ENCODE results near the gene MRPS25.
A peak's percentile ranks its signal among the peaks of the same experiment; 100 is the strongest.

MRPS25 gene

GRCh38 chr3:15081960-15082664, 17.0 kb upstream of the MRPS25 start:
- DNase-seq = no peak

GRCh38 chr3:15079091-15079490, 14.0 kb upstream of the MRPS25 start:
- DNase-seq = no peak

DNA sequence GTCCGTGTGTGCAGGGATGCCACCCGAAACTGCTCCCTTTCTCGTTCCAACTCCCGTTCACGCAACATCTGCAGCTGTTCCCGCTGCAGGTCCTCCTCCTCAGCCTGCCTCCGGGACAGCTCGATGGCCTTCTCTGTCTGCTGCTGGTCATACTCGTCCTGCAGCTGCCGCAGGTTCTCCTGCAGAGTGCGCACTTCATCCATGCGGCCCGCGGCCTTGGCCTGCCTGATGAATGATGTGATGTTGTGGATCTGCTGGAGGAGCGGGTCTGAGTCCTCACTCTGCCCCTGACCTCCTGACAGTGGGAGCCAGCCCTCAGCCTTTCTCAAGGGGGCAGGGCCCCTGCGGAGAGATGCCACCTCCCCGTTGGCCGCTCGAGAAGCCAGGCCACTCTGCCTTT, 9.4 kb upstream of the MRPS25 start:
- DNase-seq = no peak

GRCh38 chr3:15071699-15072098, 6.6 kb upstream of the MRPS25 start:
- DNase-seq = no peak

DNA sequence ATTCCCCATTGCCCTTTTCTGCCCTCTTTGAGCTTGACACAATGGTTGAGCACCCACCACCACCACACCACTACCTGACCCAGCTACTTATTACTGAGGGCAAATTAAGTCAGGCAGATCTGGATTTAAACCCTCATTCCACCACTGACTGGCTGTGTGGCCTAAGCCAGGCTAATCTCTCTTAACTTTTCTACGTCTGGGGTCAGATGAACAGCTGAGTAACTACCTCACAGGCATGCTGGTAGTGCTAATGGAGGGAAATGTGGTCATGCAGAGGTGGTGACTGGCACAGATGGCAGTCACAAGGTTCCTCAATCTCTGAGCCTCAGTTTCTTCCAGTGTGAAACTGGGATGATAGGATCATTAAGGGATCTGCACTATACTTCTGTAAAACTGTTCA, 4.3 kb upstream of the MRPS25 start:
- DNase-seq = no peak

DNA sequence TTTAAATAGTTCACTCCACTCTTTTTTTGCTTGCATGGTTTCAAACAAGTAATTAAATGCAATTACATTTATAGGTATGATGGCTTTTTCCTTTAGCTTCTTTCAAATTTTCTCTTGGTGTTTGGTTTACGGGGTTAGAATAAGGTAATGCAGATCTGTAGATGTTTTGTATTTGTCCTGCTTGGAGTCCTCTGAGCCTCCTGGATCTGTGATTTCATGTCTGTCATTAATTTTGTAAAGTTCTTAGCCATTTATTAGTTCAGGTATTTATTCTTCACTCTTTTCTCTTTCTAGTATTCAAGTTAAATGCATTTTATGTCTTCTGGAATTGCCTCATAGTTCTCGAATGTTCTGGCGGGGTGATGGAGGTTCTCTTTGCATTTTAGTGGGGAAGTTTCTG, 1.4 kb upstream of the MRPS25 start:
- DNase-seq = no peak

DNA sequence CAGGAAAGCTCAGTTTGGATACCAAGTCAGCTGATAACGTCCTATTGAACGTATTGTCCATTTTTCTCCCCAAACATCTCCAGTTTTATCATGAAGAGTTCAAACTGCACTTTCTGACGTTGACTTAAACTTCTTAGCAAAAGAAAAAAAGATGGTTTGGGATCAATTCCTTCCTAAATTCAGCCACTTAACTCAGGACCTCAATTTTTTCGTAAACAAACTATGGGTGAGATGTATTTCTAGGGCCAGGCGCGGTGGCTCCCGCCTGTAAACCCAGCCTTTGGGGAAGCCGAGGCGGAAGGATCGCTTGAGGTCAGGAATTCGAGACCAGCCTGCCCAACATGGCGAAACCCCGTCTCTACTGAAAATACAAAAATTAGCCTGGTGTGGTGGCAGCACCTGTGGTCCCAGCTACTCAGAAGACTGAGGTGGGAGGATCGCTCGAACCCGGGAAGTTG, 464 bp upstream of the MRPS25 start:
- DNase-seq = no peak

- no peak for DNase-seq
Observed at GRCh38 chr3:15064299-15064834, 748 bp downstream of the MRPS25 start.

DNA sequence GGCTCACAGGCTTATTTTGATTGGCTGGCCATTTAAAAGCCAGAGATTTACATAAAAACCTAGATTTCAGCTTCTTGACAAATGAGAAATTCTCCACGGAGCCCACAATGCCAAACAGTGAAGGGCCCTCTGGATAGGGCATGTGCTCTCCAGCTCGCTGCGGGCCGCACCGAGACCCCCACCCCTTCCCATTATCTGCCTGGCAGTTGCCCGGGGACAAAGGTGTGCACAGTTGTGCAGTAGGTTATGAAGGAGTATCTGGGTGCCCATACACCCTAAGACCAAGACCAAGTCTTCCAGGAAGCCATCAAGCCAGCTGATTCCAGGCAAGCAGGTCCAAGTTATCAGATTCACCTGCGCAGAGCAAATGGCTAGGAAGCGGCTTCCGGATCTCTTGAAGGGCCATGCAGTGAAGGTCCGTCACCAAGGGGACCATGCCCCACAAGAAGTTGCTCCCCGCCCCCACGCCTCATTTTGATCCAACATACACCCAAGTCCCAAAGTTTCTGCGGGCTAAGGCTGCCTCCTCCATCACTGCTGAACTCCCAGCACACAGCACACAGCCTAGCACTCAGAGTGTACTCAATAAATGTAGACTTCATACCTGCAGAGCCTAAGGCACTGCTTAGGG, 1.3 kb downstream of the MRPS25 start:
- no peak for DNase-seq

DNA sequence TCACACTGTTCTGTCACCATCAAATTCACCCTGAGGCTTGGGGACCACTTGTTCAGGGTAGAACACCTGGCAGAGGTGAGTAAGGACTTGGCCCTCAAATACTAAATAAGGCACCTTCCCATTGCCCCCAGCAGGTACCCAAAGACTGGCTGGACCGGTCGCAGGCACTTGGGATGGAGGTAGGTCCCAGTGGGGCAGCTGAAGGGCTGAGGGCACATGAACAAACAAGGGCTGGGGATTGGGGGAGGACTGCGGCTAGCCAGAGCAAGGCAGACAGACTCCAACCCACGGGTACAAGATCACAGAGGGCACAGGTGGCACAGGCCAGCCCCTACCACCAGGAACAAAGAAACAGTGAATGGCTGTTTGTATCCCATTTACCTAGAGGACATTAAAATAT, 1.9 kb downstream of the MRPS25 start:
- no peak for DNase-seq

GRCh38 chr3:15060029-15060428, 5.1 kb downstream of the MRPS25 start:
- DNase-seq = no peak

DNA sequence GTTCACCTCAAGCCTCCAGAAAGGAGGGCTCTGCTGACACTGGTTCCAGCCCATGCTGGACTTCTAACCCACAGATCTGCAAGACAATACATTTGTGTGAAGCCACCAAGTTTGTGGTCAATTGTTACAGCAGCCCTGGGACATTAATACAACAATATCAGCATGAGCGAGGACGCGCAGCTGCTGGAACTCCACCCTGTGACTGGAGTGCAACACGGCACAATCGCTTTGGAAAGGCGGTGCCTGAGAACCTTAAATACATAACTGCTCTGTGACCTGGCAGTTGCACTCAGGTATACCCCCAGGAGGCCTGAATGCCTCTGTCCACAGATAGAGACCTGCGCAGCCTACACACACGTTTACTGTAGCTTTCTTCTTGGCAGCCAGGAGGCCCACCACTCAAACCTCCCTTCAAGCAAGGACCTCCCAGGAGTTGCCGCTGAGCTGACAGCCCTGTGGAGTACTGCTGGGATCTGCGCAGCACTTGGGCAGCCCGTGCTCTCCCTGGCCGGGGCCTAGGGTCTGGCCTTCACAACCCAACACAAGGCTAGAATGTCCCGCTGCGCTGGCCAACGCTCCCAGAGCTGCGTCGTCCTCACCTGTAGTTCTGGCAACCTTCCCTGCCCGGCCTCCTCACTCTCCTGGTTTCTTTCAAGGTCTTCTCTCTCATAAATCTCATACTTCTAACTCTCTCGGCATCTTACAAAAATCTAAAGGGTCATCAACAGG, 8.3 kb downstream of the MRPS25 start:
- DNase-seq = no peak

DNA sequence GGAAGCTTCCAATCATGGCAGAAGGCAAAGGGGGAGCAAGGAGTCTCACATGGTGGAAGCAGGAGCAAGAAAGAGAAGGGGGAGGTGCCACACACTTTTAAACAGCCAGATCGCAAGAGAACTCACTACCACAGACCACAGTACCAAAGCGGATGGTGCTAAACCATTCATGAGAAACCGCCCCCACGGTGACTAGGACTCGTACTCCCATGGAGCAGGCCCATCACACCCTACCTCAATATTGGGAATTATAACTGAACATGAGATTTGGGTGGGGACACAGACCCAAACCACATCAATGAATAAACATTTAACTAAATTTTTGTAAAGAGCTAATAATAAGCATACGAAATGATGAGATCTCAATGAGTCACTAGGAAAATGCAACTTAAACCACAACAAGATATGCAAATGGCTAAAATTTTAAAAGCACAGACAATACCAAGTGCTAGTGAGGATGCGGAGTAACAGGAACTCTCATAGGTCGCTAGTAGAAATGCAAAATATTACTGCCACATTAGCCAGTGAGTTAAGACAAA, 10.0 kb downstream of the MRPS25 start:
- DNase-seq = no peak

DNA sequence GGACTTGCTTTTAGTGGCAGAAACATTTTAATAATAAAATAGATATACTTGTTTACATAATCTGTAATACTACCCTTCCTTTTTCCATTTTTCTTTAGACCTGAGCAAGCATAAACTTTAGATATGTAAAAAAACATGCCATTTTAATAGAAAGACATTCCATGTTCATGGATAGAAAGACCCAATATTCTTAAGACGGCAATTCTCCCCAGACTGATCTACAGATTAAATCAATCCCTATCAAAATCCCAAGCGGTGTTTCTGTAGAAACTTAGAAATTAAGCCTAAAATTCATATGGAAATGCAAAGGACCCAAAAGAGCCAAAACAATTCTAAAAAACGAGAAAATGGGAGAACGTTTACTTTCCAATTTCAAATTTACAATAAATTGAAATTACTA, 11.6 kb downstream of the MRPS25 start:
- DNase-seq = no peak

DNA sequence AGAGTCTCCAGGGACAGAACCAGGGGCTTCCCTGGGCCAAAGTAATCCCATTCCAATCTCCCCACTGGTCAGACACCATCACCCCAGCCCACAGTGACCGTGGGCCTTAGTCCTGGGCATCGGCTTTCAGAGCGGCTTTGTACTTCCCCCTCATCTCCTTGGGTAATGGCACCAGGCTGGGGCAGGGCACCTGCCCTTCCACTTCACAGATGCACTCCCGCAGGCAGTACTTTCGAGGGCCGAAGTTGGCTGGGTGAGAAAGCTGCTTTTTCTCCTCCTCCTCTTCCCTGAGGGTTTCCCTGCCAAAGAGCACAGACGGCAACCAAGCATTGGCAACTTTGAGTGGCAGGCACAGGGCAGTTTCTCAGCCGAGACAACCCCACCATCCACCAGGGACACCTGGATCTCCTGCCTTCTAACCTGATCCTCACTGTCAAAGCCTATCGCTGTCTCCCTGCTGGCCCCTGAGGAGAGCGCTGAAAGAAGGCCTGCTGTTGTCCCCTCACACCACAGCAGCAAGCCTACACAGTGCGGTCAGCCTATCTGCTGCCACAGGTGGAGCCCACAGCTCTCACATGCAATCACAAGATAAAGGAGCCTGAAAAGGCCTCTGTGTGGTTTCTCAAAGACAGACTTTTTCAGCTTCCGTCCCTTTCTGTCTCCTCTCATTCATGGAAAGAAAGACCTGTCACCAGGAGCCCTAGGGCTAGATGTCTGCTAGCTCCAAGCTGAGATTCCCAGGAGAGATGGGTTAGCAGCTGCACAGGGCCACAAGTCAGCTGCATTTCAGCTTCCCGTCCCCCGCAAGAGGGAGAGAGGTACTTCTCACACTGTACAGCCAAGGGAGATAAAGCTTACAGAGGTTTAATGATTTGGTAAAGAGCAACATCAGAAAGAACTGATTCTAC, 12.5 kb downstream of the MRPS25 start:
- no peak for DNase-seq

- peak; percentile 36 to 52 for DNase-seq
Observed at GRCh38 chr3:15051531-15051930, 13.6 kb downstream of the MRPS25 start.

GRCh38 chr3:15050405-15051092, 14.6 kb downstream of the MRPS25 start:
- no peak for DNase-seq

DNA sequence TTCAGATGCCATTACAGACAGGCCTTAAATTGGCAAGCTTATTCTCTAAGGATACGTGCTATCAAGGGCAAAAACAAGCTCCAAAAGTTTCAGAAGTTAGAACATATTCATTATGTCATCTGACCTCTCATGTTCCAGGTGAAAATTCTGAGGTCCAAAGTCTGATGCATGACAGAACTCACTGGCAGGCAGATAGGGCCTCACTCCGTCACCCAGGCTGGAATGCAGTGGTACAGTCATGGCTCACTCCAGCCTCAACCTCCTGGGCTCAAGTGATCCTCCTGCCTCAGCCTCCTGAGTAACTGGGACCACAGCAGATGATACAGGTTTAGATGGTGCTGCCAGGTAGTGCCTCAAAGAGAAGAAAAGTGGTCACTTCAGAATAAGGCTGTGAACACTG, 15.5 kb downstream of the MRPS25 start:
- no peak for DNase-seq

DNA sequence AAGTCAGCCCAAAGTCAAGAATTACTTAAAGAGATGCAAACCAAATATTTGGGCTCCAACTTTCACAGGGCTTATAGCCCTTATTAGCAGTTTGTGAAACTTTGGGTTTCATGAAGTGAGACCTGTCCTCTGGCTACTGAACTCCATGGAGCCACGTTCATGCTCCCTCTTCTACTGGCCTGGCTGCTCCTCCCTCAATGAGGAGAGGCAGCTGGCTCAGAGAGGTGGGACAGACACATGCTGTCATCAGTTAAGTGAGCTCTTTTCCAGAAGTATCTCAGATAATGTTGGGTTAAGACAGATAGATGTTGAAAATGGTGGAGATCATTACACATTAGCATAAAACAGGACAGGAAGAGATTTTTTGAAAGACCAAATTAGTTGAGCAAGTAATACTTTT, 19.4 kb downstream of the MRPS25 start:
- DNase-seq = no peak

DNA sequence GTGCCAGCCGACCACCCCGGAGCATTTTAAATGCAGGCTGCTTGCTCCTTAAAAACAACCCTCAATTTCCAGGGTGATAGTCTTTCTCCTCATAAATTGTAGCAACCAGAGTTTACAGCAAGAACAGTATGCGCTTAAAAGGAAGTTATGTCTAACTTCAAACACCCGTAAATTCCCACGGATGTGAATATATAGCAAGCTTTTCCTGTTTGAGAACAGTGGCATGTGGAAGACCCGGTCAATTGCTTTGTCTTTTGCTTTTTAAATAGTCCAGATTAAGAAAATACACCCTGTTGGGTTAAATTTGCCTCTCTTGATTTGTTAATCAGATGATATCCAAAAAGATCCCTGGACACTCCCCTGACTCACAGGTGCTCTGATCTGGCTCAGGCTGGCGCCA, 20.8 kb downstream of the MRPS25 start:
- no peak for DNase-seq

- no peak for DNase-seq
Observed at GRCh38 chr3:15043408-15044171, 21.5 kb downstream of the MRPS25 start.
